Dermis blood vessel endothelial cell (primary cell): Measurements from ENCODE around the gene SMYD2. TPM values are rescaled to one million over a fixed set of nuclear protein-coding genes. Genes with fewer than 3 reads are reported as not detected.

Source experiments
- DNase-seq: peaks from one replicate; pipeline ENCODE4 v3.0.0; 2010
- total RNA-seq: library from RNA; depleted of rRNA; stranded (reverse); fragments of >200 nt; gene quantifications from 2 replicates; pipeline ENCODE4 v1.2.3, GENCODE V29; 2014

The SMYD2 gene
- total RNA-seq, 1 donor from 2014 or later: 160 TPM

- DNase-seq: peak; percentile 57
Measured at GRCh38 chr1:214362188-214362882, 81.4 kb downstream of the SMYD2 start.

- no peak for DNase-seq
Measured at GRCh38 chr1:214363386-214363785, 82.4 kb downstream of the SMYD2 start.

DNA sequence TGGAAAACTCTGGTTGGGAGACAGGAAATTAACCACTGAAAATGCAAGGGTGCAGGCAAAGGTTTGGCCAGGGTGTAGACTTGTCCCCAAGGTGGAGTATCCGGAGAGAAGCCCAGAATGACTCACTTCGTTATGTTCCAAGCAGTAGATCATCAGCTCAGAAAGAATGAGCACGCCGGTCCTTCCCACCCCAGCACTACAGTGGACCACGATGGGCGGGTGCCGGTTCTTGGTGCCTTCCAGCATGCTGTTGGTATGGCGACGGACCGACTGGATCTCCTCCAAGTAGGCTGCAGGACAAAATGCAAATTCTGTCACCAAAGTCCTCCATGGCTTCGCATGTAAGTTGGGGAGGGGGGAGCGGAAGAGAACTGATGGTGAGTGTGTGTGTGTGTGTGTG, 83.4 kb downstream of the SMYD2 start:
- DNase-seq: no peak

DNA sequence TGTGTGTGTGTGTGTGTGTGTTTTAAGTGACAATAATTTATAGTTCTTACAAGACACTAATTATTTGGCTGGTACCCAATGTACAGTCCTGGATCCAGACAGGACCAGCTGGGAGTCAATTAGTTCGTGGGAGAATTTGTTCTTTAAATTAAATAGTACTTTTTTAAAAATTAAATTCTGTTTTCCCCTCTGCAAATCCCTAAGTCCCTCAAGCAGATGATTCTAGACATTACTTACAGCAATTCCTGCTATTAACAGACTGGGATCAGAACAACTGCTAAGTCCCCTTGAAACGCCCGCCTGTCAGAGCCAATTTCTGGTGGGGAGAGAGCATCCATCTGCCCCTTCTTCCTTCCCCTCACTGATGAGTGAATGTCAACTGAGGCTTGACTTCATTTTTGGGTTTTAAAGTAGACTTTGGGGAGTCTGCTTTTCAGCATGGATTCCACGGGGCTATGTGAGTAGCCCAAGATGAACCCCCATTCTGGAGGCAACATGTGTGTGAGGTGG, 83.9 kb downstream of the SMYD2 start:
- no peak for DNase-seq

DNA sequence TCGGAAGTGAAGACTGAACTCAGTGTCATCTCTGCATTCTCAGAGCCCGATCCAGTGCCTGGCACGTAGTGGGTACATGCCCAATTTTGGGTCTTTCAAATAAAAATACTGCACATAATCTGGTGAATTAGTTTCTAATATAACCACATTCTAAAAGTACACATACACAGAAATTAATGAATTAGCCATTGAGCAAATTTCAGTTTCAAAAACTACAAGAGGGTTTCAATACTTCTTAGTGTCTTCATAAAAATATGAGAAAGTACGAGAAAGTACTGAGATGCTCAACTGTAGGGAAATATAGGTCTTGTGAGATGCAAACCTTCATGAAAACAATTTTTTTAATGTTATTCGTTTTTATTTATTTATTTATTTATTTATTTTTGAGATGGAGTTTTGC, 86.9 kb downstream of the SMYD2 start:
- DNase-seq: no peak

GRCh38 chr1:214369364-214369763, 88.4 kb downstream of the SMYD2 start:
- DNase-seq: no peak

GRCh38 chr1:214370615-214371014, 89.7 kb downstream of the SMYD2 start:
- DNase-seq: no peak

GRCh38 chr1:214372092-214372491, 91.1 kb downstream of the SMYD2 start:
- DNase-seq: no peak

GRCh38 chr1:214377485-214377884, 96.5 kb downstream of the SMYD2 start:
- DNase-seq: no peak

GRCh38 chr1:214377886-214378285, 96.9 kb downstream of the SMYD2 start:
- DNase-seq: no peak

DNA sequence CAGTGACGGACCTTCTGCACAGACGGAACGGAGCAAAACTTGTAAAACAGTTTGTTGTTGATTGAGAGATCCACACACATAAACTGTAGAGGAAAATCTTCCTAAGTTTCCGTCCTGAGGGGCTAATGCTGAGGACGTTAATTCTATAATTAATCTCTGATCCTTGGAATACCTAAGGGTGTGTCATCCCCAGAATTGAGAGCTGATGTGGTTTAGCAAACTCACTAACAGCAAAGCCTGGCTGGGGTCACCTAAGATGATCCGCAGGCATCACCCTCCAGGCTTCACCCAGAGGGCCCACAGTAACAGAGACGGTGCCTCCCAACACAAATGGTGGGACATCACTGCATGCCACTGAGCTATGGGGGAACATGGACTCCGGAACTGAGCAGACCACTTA, 97.5 kb downstream of the SMYD2 start:
- no peak for DNase-seq

DNA sequence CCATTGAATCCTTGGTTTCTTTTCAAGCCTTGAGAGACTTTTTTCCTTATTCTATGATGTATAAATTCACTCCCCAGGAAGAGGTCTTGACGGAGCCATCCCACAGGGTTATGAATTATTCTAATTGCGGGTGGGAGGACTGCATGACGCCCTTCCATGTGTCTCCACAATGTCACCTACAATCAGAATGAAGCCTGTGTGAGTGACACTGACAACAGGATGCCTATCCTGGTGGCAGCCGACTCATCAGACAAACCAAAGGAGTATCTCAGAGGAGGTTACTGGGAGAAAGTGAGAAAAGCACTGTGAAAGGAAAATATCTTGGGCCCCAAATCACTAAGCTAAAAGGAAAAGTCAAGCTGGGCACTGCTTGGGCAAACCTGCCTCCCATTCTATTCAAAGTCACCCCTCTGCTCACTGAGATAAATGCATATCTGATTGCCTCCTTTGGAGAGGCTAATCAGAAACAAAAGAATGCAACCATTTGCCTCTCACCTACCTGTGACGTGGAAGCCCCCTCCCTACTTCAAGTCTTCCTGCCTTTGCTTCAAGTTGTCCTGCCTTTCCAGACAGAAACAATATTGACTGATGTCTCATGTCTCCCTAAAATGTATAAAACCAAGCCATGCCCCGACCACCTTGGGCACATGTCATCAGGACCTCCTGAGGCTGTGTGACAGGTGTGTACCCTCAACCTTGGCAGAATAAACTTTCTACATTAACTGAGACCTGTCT, 98.4 kb downstream of the SMYD2 start:
- no peak for DNase-seq

- no peak for DNase-seq
Measured at GRCh38 chr1:214380396-214380795, 99.4 kb downstream of the SMYD2 start.

DNA sequence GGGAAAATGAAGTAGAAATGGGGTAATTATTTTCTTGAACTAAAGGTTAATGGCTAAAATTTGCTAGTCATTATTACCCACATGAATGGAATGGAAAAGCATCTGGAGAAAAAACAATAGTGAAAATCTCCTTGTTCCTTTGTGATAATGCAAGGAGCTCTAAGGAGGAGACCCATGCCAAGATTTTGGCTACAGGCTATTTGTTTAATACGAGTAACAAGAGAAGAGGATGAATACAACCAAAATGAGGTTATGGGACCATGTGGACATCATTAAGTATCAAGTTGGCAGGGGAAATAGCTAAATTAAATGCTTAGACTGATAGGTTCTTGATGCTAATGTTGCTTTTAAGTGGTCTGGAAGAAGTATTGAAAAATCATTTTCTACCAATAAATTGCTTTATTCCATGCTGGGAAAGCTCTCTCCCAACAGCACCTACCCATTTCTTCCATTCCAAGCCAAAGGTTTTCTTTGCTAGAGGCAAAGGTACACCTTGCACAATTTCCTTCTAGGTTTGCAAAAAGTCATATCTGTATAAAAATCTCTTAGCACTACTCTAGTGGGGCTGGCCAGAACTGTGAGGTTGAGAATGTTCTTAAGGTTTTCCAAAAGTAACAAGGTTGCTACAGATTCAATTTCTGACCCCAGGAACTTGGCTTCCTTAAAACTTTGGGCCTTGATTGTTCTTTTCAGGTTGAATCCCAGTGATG, 100.2 kb downstream of the SMYD2 start:
- no peak for DNase-seq

- DNase-seq: no peak
Measured at GRCh38 chr1:214383381-214384372, 102.7 kb downstream of the SMYD2 start.

DNA sequence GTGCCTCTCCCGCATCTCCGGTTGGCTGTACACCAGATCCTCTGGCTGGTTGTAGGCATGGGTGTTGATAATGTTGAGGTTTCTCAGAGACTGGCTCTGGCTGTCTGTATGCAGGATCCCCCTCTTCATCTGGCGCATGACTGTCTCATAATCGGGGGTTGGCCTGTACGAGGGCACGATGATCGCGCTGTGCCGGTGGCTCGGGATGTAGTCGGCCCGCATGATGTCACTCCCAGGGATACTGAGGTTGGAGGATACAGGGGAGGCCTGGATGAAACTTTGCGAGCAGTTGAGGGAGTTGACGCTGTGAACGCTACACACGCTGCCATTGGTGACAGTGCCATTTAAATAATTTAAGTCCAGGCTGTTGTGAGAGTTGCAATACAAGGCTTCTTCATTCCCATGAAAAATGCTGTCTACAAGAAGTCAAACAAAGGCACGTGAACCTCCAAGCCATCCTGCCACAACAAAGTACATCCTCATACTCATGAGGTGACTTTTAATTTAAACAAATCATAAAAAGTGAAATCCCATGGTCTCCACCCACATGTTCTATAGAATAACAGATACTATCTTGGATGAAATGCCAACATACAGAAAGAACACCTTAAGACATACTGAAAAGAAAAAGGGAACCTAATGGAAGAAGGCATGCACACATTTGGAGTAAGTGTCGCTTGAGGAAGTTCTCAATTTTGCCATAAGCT, 103.6 kb downstream of the SMYD2 start:
- no peak for DNase-seq

DNA sequence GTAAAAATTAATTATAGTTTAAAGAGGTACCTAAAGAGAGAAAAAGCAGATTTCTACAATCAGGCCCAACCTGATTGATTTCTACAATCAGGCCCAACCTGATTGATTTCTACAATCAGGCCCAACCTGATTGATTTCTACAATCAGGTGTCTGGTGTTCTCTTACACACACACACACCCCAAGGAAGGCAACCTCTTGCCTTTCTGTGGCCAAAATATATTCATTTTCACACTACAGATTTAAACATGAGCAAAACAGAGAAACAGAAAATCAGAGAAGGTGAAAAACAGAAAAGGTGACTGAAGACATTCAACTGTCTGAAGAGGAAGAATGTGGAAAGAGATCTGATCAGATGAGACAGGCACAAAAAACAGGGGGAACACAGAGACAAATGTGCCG, 104.5 kb downstream of the SMYD2 start:
- DNase-seq: no peak

GRCh38 chr1:214386333-214386732, 105.4 kb downstream of the SMYD2 start:
- DNase-seq: no peak
